Suppressor macrophage (primary cell): ENCODE results near the gene CATSPERZ.
A peak's percentile ranks its signal among the peaks of the same experiment; 100 is the strongest.
"Not testable (repeated sequence)": the region's sequence is repeated elsewhere in the genome, so short reads cannot be mapped to it uniquely, and the experiment has no call there.

Source experiments
- DNase-seq, 4 experiments: peaks; one replicate each; pipeline ENCODE4 v3.0.0-alpha.2; 2020 to 2022

The CATSPERZ gene

GRCh38 chr11:64321026-64321425 lies 20.9 kb downstream of the CATSPERZ start:
- DNase-seq, result no peak

DNA sequence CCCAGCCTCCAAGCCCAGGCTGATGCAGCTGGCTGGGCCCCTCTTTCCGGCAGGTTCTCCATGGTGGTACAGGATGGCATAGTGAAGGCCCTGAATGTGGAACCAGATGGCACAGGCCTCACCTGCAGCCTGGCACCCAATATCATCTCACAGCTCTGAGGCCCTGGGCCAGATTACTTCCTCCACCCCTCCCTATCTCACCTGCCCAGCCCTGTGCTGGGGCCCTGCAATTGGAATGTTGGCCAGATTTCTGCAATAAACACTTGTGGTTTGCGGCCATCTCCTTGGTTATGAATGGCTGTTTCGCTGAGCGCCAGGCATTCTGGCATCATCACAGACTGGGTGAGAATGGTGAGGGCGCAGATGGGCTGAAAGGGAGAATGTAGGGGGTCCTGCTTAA lies 21.4 kb downstream of the CATSPERZ start:
- no peak for DNase-seq

DNA sequence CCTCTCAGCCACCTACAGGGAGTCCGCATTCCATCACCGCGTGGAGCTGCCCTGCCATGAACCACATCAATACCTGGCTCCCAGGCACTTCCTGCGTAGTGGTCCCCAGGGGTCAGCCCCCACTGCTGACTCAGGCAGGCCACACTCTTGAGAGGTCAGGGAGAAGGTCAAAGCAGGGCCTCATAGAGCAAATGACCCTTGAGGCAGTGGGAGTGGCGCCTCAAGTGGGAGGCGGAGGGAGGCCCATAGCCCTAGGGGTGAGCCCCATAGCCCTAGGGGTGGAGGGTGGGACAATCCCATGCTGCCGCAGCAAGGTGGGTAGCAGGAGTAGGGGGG lies 22.7 kb downstream of the CATSPERZ start:
- DNase-seq, result no peak

GRCh38 chr11:64323373-64323772 lies 23.2 kb downstream of the CATSPERZ start:
- no peak for DNase-seq

- not testable (repeated sequence) for DNase-seq
Observed at GRCh38 chr11:64323984-64324383, 23.8 kb downstream of the CATSPERZ start.

GRCh38 chr11:64324692-64325469 lies 24.7 kb downstream of the CATSPERZ start:
- DNase-seq, result no peak

DNA sequence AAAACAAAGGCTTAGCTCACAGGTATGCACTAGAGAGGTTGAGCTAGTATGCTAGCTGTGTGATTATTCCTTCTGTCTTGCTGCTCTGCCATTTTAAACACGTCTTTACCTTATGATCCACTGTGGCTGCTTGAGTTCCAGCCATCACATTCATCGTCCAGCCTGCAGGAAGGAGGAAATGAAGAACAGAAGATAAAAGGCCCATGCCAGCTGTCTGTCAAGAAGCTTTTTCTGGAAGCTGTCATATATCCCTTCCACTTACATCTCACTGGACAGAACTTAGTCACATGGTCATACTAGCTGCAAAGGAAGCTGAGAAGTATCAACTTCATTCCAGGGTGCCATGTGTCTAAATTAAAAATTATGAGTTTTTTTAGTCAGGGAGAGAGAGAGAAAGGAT lies 27.2 kb downstream of the CATSPERZ start:
- no peak for DNase-seq

GRCh38 chr11:64327993-64328392 lies 27.8 kb downstream of the CATSPERZ start:
- DNase-seq, result no peak

- DNase-seq, result no peak
Observed at GRCh38 chr11:64330888-64331287, 30.7 kb downstream of the CATSPERZ start.

GRCh38 chr11:64331569-64332371 lies 31.6 kb downstream of the CATSPERZ start:
- DNase-seq, result peak; percentile 92 to 97 (median 93)

DNA sequence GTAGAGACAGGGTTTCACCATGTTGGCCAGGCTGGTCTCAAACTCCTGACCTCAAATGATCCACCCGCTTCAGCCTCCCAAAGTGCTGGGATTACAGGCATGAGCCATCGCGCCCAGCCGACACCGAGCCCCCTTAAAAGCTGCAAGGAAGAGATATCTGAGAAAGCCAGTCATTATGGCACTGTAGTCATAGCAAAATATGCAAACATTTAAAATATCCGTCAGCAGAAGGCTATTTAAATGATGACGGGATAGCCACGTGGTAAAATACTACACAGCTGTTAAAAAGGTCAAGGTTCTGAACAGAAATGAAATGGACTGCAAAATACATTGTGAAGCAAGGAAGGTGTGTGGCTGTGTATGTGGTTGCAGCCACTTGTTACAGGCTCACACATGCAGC lies 33.4 kb downstream of the CATSPERZ start:
- no peak for DNase-seq

GRCh38 chr11:64334764-64335735 lies 34.9 kb downstream of the CATSPERZ start:
- peak; percentile 68 to 88 (median 80) for DNase-seq

GRCh38 chr11:64337538-64338249 lies 37.5 kb downstream of the CATSPERZ start:
- no peak for DNase-seq

DNA sequence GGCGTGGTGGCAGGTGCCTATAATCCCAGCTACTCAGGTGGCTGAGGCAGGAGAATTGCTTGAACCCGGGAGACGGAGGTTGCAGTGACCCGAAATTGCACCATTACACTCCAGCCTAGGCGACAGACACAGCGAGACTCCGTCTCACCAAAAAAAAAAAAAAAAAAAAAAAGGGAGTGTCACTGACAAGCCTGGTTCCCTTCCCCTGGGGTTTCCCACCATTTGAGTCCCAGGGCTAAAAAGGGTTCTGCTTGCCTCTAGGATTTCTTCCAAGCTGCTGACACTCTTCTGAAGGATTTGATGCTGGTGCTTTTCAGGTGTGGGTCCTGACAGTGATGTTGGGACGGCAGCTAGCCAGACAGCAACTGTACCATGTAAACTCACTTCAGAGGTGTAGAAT lies 38.6 kb downstream of the CATSPERZ start:
- no peak for DNase-seq

GRCh38 chr11:64339286-64339685 lies 39.1 kb downstream of the CATSPERZ start:
- no peak for DNase-seq

- DNase-seq, result peak; percentile 67 to 87 (median 78)
Observed at GRCh38 chr11:64339754-64340408, 39.7 kb downstream of the CATSPERZ start, which contains the start of gene CCDC88B. TSS of gene CCDC88B (plus strand) at chr11:64340204. CDS start at chr11:64340267, 63 bp downstream.

DNA sequence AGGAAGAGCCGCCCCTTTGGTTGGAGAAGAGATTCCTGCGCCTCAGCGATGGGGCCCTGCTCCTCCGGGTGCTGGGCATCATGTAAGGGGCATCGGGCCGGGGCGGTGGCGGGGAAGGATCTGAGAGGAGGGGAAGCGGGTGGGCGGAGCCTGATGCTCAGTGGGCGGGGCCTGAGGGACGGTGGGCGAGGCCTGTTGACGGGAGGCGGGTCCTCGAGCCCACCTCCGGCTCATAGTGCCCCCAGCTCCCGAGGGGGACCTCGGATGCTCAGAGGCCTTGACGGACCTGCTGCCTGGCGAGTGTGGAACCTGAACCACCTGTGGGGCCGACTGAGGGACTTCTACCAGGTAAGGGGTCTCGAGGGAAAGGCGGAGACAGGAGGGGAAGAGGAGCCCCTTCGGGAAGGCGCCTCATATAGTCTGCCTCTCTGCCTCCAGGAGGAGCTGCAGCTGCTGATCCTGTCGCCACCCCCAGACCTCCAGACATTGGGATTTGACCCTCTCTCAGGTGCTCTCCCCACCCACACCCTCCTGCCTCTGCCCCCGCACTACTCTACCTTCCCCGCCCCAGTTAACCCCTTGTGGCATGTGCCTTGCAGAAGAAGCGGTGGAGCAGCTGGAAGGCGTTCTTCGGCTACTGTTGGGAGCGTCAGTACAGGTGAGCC lies 40.6 kb downstream of the CATSPERZ start:
- DNase-seq, result peak in 3 of 4 experiments; percentile 38 to 76 (median 65)

GRCh38 chr11:64341429-64341828 lies 41.3 kb downstream of the CATSPERZ start:
- no peak for DNase-seq

DNA sequence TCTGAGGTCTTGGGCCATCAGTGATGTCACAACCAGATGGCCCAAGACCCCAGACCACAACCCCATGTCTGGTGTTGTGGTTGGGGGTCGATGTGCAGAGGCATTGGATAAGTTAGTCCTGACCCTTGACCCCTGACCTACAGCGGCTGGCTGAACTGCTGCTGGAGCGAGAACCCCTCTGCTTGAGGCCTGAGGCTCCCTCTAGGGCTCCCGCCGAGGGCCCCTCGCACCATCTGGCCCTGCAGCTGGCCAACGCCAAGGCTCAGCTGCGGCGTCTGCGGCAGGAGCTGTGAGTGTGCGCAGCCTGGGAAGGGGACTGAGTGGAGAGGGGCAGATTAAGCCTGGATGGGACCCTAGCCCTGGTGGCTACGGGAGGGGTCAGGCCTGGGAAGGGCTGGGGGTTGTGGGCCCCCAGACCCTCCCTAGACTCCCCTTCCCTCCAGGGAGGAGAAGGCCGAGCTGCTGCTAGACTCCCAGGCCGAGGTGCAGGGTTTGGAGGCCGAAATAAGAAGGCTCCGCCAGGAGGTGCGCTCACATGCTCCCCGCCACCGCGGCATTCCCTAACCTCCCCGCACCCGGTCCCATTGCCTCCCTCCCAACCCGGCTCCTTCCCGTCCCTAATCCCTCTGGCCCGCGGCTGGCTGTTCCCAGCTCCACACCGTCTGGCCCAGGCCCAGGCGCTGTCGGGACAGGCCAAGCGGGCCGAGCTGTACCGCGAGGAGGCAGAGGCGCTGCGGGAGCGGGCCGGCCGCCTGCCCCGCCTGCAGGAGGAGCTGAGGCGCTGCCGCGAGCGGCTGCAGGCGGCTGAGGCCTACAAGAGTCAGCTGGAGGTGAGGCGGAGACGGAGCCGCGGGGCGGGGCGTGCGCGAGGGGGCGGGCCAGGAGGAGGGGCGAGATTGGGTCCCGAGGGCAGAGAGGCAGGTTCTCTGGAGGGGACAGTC lies 42.0 kb downstream of the CATSPERZ start:
- DNase-seq, result peak; percentile 92 to 96 (median 94)
